ENCODE results near the gene CDC42EP4. TPM values are rescaled to one million over a fixed set of nuclear protein-coding genes. Genes with fewer than 3 reads are reported as not detected.

CDC42EP4 gene
- total and polyA plus RNA-seq, 4 donors = 15.7 to 31.0 (median 28.0) TPM

DNA sequence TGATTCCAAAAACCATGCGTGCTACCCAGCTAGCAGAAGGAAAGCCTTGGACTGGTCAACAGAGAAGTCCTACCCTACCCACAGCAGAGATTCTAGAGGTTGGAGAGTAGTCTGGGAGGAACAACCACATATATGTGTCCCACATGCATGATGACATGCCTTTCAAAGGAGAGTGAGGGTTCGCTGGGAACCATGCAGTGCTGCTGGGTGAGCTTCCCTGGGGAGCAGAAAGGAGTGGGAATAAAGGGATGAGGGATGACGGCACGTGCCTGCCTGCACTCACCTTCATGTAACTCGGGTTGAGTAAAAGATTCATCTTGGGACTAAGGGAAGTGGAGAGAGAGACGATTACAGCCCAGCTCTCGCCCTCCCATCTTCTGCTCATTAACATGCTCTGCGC lies 59.9 kb downstream of the CDC42EP4 start:
- no peaks in the 10 kb centered on the region for H3K9me3 ChIP-seq (ENCODE audit: control insufficient read depth in 4 of 4, low read length in 3 of 4)
- H3K9ac ChIP-seq (ENCODE audit: low read depth in 1 of 2, low read length in 2 of 2) = no peak overlapping the region
- H3K36me3 ChIP-seq (ENCODE audit: control insufficient read depth in 4 of 4, insufficient read depth in 3 of 4, low read depth in 1 of 4, low read length in 3 of 4) = peaks cover 0 to 13% (median 5%) of the 10 kb centered on the region in 4 donors
- DNase-seq (ENCODE audit: low spot score) = no peak
- H3K27ac ChIP-seq (ENCODE audit: low read depth in 1 of 2, low read length in 2 of 2) = no peak overlapping the region
- TF ChIP-seq REST (IDR thresholded peaks at IDR 0.05) = no peak
- TF ChIP-seq, protein P1, sequence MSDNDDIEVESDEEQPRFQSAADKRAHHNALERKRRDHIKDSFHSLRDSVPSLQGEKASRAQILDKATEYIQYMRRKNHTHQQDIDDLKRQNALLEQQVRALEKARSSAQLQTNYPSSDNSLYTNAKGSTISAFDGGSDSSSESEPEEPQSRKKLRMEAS (IDR thresholded peaks at IDR 0.05) = no peak
- TF ChIP-seq CTCF (IDR thresholded peaks at IDR 0.05; ENCODE audit: low read depth, low read length, missing input control) = no peak
- TF ChIP-seq SP1 (IDR thresholded peaks at IDR 0.05) = no peak
- no peak for TF ChIP-seq RXRA (IDR thresholded peaks at IDR 0.05)
- TF ChIP-seq, protein P2, sequence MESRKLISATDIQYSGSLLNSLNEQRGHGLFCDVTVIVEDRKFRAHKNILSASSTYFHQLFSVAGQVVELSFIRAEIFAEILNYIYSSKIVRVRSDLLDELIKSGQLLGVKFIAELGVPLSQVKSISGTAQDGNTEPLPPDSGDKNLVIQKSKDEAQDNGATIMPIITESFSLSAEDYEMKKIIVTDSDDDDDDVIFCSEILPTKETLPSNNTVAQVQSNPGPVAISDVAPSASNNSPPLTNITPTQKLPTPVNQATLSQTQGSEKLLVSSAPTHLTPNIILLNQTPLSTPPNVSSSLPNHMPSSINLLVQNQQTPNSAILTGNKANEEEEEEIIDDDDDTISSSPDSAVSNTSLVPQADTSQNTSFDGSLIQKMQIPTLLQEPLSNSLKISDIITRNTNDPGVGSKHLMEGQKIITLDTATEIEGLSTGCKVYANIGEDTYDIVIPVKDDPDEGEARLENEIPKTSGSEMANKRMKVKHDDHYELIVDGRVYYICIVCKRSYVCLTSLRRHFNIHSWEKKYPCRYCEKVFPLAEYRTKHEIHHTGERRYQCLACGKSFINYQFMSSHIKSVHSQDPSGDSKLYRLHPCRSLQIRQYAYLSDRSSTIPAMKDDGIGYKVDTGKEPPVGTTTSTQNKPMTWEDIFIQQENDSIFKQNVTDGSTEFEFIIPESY (IDR thresholded peaks at IDR 0.05) = no peak
- TF ChIP-seq YY1 (IDR thresholded peaks at IDR 0.05) = no peak
- TF ChIP-seq HNF4A (conservative IDR thresholded peaks at IDR 0.05) = no peak
- no peak for TF ChIP-seq ATF3 (IDR thresholded peaks at IDR 0.05)
- TF ChIP-seq FOXA1 (IDR thresholded peaks at IDR 0.05) = no peak
- no peak for TF ChIP-seq JUND (IDR thresholded peaks at IDR 0.05)
- TF ChIP-seq RAD21 (IDR thresholded peaks at IDR 0.05) = no peak
- TF ChIP-seq EGR1 (IDR thresholded peaks at IDR 0.05; ENCODE audit: low read depth in 2 of 2) = no peak
- TF ChIP-seq TAF1 (conservative IDR thresholded peaks at IDR 0.05) = no peak
- TF ChIP-seq FOXA2 (IDR thresholded peaks at IDR 0.05) = no peak
- no peaks in the 10 kb centered on the region for H3K27me3 ChIP-seq (ENCODE audit: control insufficient read depth in 4 of 4, insufficient read depth in 4 of 4, low read length in 3 of 4)
- no peaks in the 10 kb centered on the region for H3K4me1 ChIP-seq (ENCODE audit: control insufficient read depth in 4 of 4, insufficient read depth in 4 of 4, low read length in 3 of 4)
- 86% methylated on average over 8 of the region's 8 CpGs for WGBS
- no peak overlapping the region for H3K4me3 ChIP-seq (ENCODE audit: low read depth in 1 of 3, low read length in 3 of 3)
